Measurements from ENCODE around the gene MARCHF6.
"Not testable (repeated sequence)": the region's sequence is repeated elsewhere in the genome, so short reads cannot be mapped to it uniquely, and the experiment has no call there.

Gene MARCHF6, protein sequence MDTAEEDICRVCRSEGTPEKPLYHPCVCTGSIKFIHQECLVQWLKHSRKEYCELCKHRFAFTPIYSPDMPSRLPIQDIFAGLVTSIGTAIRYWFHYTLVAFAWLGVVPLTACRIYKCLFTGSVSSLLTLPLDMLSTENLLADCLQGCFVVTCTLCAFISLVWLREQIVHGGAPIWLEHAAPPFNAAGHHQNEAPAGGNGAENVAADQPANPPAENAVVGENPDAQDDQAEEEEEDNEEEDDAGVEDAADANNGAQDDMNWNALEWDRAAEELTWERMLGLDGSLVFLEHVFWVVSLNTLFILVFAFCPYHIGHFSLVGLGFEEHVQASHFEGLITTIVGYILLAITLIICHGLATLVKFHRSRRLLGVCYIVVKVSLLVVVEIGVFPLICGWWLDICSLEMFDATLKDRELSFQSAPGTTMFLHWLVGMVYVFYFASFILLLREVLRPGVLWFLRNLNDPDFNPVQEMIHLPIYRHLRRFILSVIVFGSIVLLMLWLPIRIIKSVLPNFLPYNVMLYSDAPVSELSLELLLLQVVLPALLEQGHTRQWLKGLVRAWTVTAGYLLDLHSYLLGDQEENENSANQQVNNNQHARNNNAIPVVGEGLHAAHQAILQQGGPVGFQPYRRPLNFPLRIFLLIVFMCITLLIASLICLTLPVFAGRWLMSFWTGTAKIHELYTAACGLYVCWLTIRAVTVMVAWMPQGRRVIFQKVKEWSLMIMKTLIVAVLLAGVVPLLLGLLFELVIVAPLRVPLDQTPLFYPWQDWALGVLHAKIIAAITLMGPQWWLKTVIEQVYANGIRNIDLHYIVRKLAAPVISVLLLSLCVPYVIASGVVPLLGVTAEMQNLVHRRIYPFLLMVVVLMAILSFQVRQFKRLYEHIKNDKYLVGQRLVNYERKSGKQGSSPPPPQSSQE

DNA sequence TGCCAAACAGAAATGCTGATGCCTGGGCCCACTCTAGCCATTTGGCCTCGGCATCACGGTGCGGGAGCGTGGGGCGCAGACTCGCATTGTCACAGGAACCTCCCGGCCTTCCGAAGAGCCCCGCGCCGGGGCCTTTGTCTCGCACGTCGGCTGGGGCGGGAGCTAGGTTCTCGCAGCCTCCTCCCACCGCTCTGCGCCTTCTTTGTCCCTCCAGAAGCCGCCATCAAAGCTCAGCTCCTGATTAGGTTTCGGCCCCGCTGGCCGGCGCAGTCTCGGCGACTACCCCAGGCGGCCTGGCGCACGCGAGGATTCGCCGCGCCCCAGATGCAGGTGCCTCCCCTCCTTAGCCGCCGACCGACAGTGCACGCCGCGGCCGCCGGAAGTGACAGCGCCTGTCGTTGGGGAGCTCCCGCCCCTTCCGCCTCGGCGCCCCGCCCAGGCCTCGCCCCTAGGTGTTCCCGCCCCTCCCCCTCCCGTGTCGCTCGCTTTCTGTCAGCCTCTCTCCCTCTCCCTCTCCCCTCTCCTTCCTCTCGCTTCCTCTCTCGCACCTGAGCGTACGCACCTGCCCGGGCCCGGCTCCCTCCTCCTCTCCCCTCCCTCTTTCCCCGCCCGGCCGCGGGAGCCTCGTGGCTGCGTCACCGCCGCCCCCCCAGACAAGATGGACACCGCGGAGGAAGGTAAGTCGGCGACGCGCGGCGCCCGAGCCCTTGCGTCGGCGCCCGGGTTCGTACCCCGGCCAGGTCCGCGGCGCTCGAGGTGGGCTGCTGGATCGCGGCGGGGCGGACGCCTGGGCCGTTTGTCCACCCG lies at the start of gene MARCHF6:
MARCHF6 (plus strand) TSS at position 455 of the 807 bp plus-strand sequence; CDS start at position 659, 204 bp downstream.
- DNase-seq (ENCODE audit: low spot score) (peak; percentile 90), FAIRE-seq (no peak)

DNA sequence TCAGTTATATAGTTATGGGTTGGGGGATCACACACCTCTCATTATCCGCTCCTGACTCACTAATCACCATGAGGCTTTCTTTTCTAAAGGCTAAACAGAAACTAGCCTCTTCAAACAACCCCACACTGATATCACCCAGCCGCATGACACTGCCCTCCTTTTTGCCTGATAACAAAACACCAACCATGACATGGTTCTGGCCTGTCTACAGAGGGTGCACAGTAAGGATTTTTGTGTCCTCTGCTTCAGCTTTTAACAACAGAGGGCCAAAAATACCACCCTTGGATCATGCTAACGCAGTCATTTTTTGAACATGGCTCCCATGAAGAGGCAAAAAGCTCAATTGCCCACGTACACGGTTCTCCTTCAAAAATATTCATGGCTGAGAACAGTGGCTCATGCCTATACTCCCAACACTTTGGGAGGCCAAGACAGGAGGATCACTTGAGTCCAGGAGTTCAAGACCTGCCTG lies 49.8 kb upstream of the MARCHF6 start:
- DNase-seq (ENCODE audit: low spot score) (no peak), FAIRE-seq (no peak)

DNA sequence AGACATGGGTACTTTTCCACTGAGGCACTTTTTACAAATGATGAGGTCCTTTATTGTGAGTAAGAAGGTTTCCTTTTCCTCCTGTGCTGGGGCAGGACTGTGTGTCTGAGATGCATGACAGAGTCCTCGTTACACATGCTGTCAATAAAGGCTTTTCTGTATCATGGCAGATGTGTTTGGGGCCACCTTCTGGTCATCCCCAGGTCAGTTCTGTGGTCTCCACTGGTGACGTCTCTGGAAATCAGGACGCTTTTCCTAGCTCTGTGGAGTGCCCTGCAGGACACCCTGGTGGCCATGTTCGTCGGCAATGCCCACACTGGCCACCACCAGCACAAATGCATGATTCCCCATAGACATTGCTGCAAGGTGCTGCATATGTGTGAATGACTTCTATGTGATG lies 48.6 kb upstream of the MARCHF6 start:
- FAIRE-seq: no peak
- DNase-seq (ENCODE audit: low spot score): no peak

DNA sequence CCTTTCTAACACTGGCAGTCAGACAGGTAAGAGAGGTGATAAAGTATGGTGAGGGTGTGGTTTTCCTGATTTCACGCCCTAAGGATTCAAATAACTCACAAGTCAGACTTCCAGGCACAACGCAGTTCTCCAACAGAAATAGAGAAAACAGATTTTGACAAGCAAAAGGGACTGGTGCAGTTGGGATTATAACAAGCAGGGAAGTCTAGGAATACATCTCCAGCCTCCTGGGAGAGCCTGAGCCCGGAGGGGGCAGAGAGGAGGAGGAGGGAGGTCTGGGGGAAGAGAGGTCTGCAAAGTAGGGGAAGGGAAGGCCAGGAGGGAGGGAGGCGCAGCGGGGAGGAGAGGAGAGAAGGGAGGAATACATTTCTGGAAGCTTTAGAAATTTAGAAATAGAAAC lies 47.4 kb upstream of the MARCHF6 start:
- no peak for FAIRE-seq

DNA sequence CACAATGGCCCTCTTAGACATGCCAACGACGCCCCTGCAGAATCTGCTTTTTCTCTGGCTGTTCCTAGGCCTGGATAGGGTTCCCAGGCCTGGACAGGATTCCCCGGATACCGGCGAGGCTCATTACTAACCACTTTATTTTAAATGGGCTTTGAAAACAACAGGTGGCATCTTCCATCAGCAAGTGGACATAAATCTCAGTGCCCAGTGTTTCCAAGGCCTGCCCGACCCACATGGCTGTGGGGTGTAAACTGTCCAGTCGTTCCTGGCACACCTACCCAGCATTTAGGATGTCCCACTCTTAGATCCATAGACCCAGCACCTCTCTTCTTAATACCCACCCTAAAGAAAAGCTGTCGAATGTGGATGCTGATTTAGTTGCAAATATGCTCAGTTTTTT lies 46.7 kb upstream of the MARCHF6 start:
- FAIRE-seq (no peak), DNase-seq (ENCODE audit: low spot score) (no peak)

More for the DNA sequence above, 47.4 kb upstream of the MARCHF6 start:
- no peak for DNase-seq (ENCODE audit: low spot score)

DNA sequence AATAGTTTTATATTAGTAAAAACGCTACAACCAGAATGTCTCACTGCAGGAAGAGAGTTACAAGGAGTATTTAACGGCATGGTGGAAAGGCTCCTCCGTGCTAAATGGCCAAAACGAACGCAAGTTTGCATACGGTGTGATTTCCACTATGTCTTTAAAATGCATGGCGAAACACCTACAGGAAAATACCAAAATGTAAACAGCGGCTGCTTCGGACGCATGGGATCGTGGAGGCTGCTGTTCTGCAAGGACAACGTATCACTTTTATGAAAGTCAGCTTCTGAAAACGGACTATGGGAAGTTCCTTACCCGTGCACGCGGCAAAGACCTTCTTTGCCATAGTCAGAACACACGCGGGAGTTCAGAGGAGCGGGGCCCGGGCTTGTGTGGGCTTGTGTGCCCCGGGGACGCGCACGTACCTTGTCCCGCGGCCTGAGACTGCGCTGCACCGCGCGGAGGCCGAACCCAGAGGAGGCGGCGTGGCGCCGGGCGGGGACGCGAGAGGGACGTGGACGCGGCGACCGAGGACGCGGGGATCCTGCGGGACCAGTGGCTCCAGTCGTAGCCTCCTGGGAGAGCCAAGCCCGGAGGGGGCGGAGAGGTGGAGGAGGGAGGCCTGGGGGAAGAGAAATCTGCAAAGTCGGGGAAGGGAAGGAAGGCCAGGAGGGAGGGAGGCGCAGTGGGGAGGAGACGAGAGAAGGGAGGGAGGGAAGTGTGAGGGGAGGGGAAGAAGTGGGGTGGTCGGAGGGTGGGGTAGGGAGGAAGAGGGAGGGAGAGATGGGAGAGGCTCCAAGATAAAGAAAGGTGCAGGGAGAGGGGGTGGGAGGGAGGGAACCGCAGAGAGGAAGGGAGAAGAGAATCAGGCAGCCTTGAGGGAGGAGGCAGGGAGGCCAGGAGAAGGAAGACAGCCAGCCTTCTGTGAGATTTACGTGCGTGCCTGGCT lies 46.0 kb upstream of the MARCHF6 start, which contains the start of gene CMBL:
CMBL (minus strand) TSS at position 697 of the 943 bp plus-strand sequence. CDS start 17,140 bp downstream, outside the sequence.
- DNase-seq (ENCODE audit: low spot score) (peak; percentile 56), FAIRE-seq (no peak)

DNA sequence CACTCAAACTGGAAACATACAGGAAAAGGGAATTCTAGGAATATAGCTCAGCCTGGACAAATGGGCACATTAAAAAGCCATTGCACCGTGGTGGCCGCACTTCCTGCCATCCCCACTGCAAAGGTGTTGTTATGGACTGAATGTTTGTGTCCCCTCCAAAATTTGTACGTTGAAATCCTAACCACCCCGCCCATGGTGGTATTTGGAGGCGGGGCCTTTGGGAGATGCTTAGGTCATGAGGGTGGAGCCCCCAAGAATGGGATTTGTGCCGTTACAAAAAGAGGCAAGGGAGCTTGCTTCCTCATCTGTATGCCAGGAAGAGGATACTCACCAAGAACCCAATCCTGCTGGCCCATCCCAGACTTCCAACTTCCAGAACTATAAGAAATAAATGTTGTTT lies 44.7 kb upstream of the MARCHF6 start:
- no peak for DNase-seq (ENCODE audit: low spot score)
- FAIRE-seq: no peak

DNA sequence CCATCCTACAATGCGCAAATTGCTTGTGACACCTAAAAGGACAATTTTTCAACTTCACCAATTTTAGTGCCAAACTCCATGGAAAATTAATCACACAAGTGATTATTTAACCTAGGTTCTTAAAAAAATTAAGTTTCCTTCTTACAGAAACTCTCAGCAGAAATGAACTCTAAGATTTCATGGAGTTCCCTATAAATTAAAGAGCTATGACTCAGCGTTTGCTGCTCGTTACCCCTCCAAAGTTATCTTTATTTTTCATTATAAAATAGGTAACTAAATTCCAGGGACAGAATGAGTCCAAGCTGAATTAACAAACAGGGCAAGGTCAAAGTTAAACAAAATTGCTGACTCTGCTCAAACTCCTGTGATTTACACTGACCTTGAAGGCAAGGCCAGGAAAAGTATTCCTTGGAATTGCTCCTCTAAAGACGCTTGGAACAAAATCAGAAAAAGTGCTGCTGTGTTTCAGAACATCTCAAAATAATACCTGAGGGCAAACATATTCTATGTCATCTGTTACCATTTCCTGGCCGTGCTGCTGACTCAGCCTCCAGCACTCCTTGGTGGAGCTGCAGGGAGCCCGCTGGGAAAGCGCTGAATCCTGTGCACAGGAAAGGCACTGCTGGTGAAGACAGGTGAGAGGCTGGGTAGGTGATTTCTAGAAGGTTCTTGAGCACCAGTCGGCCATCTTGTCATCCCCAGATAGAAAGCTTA lies 43.3 kb upstream of the MARCHF6 start:
- FAIRE-seq: peak; percentile 81

DNA sequence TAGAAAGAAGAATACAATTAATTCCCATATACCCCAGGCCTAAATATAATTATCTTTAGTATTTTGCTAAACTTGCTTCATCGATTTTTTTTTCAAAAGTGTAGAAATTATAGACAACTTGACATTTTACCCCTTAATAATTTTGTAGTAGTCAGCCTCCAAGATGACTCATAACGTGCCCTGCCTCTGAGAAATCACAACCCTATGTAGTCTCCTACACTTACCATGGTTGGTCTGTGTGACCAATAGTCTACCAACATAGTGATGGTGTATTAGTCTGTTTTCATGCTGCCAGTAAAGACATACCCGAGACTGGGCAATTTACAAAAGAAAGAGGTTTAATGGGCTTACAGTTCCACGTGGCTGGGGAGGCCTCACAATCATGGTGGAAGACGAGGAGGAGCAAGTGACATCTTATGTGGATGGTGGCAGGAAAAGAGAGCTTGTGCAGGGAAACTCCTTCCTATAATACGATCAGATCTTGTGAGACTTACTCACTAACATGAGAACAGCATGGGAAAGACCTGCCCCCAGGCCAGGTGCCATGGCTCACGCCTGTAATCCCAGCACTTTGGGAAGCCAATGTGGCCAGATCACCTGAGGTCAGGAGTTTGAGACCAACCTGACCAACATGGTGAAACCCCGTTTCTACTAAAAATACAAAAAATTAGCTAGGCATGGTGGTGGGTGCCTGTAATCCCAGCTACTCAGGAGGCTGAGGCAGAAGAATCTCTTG lies 42.5 kb upstream of the MARCHF6 start:
- peak; percentile 44 for DNase-seq (ENCODE audit: low spot score)
- FAIRE-seq: not testable (repeated sequence)

More for the DNA sequence above, 43.3 kb upstream of the MARCHF6 start:
- peak; percentile 65 for DNase-seq (ENCODE audit: low spot score)

DNA sequence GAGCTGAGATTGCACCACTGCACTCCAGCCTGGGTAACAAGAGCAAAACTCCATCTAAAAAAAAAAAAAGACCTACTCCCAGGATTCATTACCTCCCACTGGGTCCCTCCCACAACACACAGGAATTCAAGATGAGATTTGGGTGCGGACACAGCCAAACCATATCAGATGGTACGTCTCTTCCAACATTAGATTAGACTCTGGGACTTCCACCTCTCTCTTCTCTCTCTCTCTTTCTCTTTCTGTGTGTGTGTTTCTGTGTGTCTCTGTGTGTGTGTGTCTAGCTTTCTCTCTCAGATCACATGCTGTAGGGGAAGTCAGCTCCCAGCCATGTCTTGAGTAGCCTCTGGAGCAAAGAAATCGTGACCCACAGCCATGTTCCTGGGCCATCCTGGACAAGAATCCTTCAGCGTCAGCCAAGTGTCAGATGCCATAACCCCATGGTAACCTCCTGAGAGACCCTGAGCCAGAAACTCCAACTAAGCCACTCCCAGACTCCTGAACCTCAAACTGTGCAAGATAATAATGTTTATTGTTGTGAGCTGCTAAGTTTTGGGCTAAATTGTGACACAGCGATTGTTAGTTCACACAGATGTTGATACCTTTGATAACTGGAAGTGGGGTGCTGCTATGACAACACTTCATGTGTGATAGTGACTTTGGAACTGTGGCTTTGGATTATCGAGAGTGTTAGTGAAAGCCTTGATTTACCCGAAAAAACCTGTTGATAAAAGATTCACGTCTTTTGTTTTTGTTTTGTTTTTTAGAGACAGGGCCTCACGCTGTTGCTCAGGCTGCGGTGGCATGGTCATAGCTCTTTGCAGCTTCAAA lies 41.7 kb upstream of the MARCHF6 start:
- no peak for DNase-seq (ENCODE audit: low spot score)
- no peak for FAIRE-seq

DNA sequence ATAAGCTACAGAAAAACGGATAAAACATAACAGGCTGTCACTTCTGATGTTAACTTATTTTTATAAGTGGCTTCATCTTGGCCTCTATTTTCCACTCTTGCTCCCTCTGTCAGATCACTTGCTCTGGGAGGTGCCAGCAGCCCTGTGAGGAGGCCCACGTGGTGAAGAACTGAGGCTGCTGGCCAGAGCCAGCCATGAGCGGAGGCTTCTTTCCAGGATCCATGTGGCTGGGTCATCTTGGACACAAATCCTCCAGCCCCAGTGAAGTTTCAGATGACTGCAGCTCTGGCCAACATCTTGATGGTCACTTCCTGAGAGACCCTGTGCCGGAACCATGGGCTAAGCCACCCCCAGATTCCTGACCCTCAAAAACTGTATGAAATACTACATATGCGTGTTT lies 38.3 kb upstream of the MARCHF6 start:
- DNase-seq (ENCODE audit: low spot score): no peak
- no peak for FAIRE-seq

DNA sequence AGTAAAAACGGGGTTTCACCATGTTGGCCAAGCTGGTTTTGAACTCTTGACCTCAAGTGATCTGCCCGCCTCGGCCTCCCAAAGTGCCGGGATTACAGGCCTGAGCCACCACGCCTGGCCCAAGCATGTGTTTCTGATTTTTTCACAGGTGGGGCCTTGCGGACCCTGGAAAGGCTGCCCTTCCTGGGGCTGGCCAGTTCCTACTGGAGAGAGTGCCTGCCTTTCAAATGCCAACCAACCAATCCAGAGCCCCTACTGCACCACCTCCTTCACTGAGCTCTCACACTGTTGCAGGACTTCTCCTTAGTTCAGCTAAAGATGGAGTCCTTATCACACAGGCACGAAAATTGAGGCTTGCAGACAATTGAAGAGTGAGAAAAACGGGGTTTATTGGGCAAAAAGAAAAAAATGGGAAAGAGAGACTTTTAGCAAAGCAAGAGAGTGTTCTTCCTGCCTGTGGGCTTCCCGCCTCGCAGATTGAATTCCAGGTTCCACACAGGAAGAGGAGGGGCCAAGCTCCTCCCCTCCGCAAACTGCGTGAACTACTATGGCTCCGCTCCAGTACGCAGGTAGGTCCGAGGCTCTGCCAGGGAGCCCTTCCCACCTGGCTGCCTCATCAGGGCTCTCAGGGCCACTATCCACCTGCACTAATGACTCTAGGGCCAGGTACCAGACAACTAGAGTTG lies 37.5 kb upstream of the MARCHF6 start:
- DNase-seq (ENCODE audit: low spot score): no peak
- FAIRE-seq: no peak

DNA sequence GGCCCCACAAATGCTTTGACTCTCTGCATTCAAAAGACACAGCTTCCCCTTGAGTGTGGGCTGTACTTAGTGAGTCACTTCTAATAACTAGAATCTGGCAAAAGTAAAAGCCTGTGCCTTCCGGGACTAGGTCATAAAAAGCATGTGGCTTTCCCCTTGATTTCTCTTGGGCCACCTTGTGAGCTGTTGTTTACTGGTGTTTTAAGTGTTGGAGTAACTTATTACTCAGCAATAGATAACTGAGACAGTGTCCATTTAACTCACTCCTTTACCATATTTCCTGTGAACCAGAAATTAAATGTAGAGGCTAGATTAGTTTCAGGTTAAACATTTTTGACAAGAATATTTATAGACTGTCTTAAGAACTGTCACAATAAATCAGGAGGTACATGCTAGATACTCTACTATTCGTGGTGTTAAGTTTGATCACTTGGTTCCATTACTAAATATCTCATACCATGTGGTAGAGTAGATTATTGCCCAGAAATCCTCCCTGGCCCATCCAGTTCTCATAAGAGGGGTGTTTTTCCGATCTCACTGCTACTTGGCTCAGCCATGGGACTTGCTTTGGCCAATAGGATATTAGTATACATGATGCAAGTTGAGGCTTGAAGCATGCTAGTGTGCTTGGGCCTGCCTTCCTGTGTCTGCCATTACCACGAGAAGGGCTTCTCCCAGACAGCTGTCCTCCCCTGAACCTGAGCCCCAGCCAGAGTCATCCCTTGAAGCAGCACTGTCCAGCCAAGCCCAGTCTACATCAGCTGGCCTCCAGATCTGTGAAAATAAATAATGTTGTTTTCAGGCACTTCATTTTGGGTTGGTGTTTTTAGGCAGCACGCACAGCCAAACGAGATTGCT lies 35.4 kb upstream of the MARCHF6 start:
- FAIRE-seq (no peak), DNase-seq (ENCODE audit: low spot score) (peak; percentile 22)

DNA sequence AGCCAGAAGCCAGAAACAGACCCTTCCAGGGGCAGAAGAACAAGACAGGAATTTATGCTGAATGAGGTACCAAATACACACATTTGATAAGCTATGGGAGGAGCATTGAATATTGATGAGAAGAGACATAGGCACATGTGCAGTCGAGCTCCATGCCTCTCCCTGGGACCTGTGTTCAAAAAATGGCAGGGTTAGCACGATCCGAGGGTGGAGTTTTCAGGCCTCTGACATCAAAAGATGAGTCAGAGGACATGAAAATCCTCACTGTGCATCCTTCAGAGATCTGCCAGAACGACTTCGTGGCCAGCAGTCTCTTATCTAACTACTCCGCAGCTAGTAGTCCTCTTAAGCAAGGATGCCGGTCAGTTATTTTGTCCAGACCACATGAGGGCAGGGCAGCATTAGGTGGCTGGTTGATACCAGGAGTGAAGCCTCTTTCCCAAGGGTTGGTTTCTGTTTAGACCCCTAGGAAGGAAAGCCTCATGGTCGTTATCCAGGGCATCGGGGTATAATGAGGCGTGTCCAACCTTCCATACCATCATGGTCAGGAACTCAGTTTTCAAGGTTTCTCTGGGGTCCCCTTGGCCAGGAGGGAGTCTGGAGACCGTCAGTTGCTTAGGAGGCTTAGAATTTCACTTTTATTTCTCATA lies 34.2 kb upstream of the MARCHF6 start:
- DNase-seq (ENCODE audit: low spot score) (no peak), FAIRE-seq (no peak)

DNA sequence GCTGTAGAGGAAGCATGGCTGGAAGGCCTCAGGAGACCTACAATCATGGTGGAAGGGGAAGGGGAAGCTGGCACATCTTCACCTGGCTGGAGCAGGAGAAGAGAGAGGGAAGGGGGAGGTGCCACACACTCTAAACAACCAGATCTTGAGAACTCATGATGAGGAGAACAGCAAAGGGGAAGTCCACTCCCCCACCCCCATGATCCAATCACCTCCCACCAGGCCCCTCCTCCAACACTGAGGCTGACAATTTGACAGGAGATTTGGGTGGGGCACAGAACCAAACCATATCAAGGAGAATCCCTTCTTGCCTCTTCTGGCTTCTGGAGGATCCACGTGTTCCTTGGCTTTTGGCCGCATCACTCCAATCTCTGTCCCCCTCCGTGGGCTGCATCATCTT lies 32.7 kb upstream of the MARCHF6 start:
- FAIRE-seq (no peak), DNase-seq (ENCODE audit: low spot score) (no peak)

DNA sequence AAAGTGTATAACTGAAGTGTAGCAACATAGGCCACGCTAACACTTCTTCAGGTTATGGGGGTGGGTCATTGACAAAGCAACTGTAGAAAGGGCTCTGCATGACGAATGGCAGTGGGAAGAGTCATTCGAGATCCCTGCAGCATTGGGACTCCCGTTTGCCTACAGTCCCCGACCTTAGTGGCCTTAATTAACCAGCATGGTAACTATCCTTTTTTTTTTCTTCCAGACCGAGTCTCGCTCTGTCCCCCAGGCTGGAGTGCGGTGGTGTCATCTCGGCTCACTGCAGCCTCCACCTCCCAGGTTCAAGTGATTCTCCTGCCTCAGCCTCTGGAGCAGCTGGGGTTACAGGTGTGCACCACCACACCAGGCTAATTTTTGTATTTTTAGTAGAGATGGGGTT lies 31.6 kb upstream of the MARCHF6 start:
- DNase-seq (ENCODE audit: low spot score) (no peak), FAIRE-seq (no peak)

Data from RCC 7860 (cell line).